Measurements from ENCODE around the gene PARS2.

Gene PARS2

GRCh38 chr1:54767526-54767925 is 3.2 kb upstream of the PARS2 start:
- DNase-seq, result no peak

GRCh38 chr1:54766726-54767125 is 2.4 kb upstream of the PARS2 start:
- DNase-seq, result no peak

- DNase-seq, result no peak
Measured at GRCh38 chr1:54764922-54765561, 719 bp upstream of the PARS2 start.

- DNase-seq, result no peak
Measured at GRCh38 chr1:54763816-54764132, 549 bp downstream of the PARS2 start.

- no peak for DNase-seq
Measured at GRCh38 chr1:54758678-54759348, 5.5 kb downstream of the PARS2 start.

GRCh38 chr1:54757833-54758232 is 6.5 kb downstream of the PARS2 start:
- no peak for DNase-seq

- no peak for DNase-seq
Measured at GRCh38 chr1:54754486-54755285, 9.6 kb downstream of the PARS2 start.

GRCh38 chr1:54754045-54754444 is 10.3 kb downstream of the PARS2 start:
- DNase-seq, result no peak

- no peak for DNase-seq
Measured at GRCh38 chr1:54751426-54751825, 12.9 kb downstream of the PARS2 start.

- DNase-seq, result no peak
Measured at GRCh38 chr1:54750596-54750995, 13.7 kb downstream of the PARS2 start.

- no peak for DNase-seq
Measured at GRCh38 chr1:54748094-54748835, 16.1 kb downstream of the PARS2 start.

- no peak for DNase-seq
Measured at GRCh38 chr1:54745864-54746263, 18.5 kb downstream of the PARS2 start.

GRCh38 chr1:54745274-54745673 is 19.0 kb downstream of the PARS2 start:
- no peak for DNase-seq

GRCh38 chr1:54744696-54745095 is 19.6 kb downstream of the PARS2 start:
- no peak for DNase-seq

- no peak for DNase-seq
Measured at GRCh38 chr1:54743416-54744226, 20.7 kb downstream of the PARS2 start.

- no peak for DNase-seq
Measured at GRCh38 chr1:54742282-54742681, 22.0 kb downstream of the PARS2 start.

GRCh38 chr1:54741531-54741930 is 22.8 kb downstream of the PARS2 start:
- DNase-seq, result no peak

- DNase-seq, result no peak
Measured at GRCh38 chr1:54738244-54738643, 26.1 kb downstream of the PARS2 start.

GRCh38 chr1:54736685-54737084 is 27.6 kb downstream of the PARS2 start:
- no peak for DNase-seq

GRCh38 chr1:54728027-54728426 is 36.3 kb downstream of the PARS2 start:
- no peak for DNase-seq

- DNase-seq, result no peak
Measured at GRCh38 chr1:54724771-54725170, 39.6 kb downstream of the PARS2 start.

- DNase-seq, result no peak
Measured at GRCh38 chr1:54723985-54724384, 40.3 kb downstream of the PARS2 start.

GRCh38 chr1:54721719-54722118 is 42.6 kb downstream of the PARS2 start:
- no peak for DNase-seq
